Hippocampal formation (tissue), 2 donors: Measurements from ENCODE around the gene EIF5B.
A peak's percentile ranks its signal among the peaks of the same experiment; 100 is the strongest.
"Not testable (repeated sequence)": the region's sequence is repeated elsewhere in the genome, so short reads cannot be mapped to it uniquely, and the experiment has no call there.

Source experiments
- DNase-seq, 2 donors: peaks; one replicate each; lab custom pipeline; 2025; lab: John Stamatoyannopoulos, UW

The EIF5B gene

GRCh38 chr2:99365661-99366060 lies 28.5 kb downstream of the EIF5B start:
- no peak for DNase-seq

DNA sequence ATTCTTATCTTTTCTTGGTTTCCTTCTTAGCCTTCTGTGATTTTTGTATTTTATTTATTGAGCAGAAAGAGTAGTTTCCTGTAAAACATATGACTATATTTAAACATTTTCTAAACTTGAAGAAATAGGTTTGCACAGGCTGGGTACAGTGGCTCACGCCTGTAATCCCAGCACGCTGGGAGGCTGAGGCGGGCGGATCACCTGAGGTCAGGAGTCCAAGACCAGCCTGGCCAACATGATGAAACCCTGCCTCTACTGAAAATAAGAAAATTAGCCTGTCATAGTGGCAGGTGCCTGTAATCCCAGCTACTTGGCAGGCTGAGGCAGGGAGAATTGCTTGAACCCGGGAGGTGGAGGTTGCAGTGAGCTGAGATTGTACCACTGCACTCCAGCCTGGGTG lies 31.7 kb downstream of the EIF5B start:
- DNase-seq: not testable (repeated sequence)

DNA sequence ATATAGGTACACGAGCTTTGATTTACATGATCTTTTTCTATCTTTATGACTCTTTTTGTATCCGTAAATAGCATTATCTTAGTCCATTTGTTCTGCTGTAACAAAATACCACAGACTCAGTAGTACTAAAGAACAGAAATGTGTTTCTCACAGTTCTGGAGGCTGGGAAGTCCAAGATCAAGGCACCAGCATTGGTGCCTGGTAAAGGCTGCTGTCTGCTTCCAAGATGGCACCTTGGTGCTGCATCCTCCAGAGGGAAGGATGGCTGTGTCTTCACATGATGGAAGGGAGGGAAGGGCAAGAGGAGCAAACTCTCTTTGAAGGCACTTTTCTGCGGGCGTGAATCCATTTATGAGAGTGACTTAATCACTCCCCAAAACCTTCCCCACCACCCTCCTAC lies 36.0 kb downstream of the EIF5B start:
- DNase-seq: no peak

GRCh38 chr2:99374747-99375146 lies 37.6 kb downstream of the EIF5B start:
- DNase-seq: no peak

GRCh38 chr2:99376254-99376864 lies 39.2 kb downstream of the EIF5B start:
- no peak for DNase-seq

GRCh38 chr2:99377879-99378278 lies 40.7 kb downstream of the EIF5B start:
- no peak for DNase-seq

- no peak for DNase-seq
Observed at GRCh38 chr2:99380376-99381010, 43.3 kb downstream of the EIF5B start.

DNA sequence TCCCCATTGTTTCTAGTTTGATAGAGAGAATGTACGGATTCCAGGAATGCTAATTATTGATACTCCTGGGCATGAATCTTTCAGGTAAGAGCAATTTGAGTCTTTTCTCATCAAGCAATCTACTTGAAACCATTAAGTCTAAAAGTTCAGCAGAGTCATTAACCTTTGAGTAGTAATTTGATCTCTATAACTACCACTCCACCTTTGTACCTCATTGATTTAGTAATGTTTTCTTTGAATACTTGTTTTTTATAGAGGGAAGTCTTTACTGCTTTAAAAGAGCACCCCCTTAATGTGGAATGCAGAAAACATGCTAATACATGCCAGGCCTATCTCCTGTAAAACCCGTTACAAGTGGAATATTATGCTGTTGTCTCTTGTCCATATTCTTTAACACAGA lies 45.0 kb downstream of the EIF5B start:
- DNase-seq: no peak

DNA sequence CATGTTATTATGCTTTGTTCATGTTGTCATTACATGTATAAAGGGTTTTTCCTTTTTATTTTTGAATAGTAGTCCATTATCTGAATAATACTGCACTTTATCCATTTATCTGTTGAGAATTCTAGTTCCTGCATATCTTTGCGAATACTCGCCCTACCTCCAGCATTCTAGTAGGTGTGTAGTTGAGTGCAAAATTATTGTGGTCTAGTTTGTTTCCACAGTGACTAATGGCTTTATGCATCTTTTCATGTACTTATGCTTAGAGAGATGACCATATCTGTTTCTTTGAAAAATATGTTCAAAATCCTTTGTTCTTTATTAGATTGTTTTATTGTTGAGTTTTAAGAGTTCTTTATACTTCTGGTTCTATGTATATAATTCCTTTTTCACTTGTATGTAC lies 48.8 kb downstream of the EIF5B start:
- no peak for DNase-seq

GRCh38 chr2:99388892-99389291 lies 51.7 kb downstream of the EIF5B start:
- DNase-seq: no peak

GRCh38 chr2:99389371-99389770 lies 52.2 kb downstream of the EIF5B start:
- DNase-seq: no peak

- DNase-seq: no peak
Observed at GRCh38 chr2:99389946-99390345, 52.8 kb downstream of the EIF5B start.

GRCh38 chr2:99395589-99396130 lies 58.5 kb downstream of the EIF5B start:
- DNase-seq: no peak

GRCh38 chr2:99397266-99397920 lies 60.2 kb downstream of the EIF5B start:
- DNase-seq: peak in 1 of 2 donors; percentile 11

DNA sequence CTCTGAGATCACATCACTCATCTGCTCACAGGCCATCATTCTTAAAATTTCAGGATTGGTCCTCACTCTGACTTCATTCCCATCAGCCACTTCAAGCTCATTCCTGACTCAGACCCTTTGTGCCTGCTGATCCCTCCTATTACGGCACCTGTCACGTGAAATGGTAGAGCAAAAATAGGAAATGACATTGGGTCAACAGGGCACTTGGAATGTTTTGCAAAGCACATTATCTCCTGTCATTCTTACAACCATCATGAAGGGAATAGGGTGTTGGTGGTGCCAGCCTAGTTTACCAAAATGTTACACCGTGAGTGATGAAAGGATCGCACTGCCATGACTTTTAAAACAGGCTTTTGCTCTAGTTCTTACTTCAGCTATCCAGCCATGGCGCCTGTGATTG lies 61.1 kb downstream of the EIF5B start:
- no peak for DNase-seq

GRCh38 chr2:99399063-99399462 lies 61.9 kb downstream of the EIF5B start:
- DNase-seq: peak in 1 of 2 donors; percentile 4

GRCh38 chr2:99399795-99400194 lies 62.6 kb downstream of the EIF5B start:
- no peak for DNase-seq

DNA sequence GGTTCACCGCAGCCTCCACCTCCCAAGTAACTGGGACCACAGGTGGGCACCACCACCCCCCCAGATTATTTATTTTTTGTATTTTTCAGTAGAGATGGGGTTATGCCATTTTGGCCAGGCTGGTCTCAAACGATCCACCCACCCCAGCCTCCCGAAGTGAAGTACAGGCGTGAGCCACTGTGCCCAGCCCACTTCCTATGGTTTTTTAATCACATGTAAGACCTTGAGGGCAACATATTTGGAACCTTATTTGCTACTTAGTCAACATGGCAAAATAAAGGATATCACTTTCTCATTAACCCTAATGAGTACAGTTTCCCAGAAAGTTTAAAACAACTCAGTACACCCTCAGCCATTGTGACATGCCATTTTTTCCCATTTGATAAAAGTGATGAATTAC lies 64.7 kb downstream of the EIF5B start:
- no peak for DNase-seq

DNA sequence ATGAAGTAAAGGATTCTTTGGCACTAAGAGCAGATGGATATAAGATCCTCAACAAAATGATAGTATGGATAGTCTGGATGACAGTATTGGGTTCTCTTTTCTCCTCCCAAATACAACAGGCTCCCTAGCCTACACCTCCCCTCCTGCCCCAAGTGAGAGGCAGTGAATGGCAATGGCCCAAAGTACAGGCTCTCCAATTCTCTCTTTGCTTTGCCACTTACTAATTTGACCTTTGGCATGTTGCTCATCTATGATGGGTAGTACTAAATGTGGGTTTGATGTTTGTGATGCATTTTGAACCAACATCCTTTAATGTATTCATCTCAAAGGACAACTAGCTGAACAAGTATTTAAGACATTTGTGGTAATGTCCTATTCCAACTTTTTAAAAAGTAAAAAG lies 65.9 kb downstream of the EIF5B start:
- DNase-seq: no peak

DNA sequence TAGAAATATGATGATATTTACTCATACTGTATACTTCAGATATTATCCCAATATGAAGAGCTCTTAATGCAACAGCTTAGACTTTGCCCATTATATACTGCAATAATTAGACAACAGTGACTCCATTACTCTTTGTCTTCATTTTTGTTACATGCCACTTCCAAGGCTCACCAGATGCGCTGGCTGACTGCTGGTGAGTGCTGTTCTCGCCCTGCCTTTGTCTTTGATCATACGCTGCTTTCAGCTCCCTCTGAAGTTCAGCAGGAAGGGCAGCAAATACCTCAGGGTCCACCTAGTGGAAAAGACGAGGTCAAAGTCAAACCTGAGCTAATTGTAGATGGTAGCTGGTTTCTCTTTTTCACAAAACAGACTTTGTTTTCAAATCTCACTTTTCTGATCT lies 66.3 kb downstream of the EIF5B start:
- no peak for DNase-seq

- no peak for DNase-seq
Observed at GRCh38 chr2:99404039-99404796, 67.0 kb downstream of the EIF5B start.
